NCI-H446 treated with DMSO at 0.1 percent for 48 hours (cell line): ENCODE data around the gene GULP1.
A peak's percentile ranks its signal among the peaks of the same experiment; 100 is the strongest.
"Not testable (repeated sequence)": the region's sequence is repeated elsewhere in the genome, so short reads cannot be mapped to it uniquely, and the experiment has no call there.

Source experiments
- DNase-seq: peaks from one replicate; lab custom pipeline; 2025; lab: John Stamatoyannopoulos, UW

Gene GULP1

GRCh38 chr2:188291617-188292347 is at the start of gene GULP1:
Gene GULP1, plus strand, starts transcription at chr2:188291874. Its CDS starts 185,829 bp downstream, at chr2:188477703.
- peak; percentile 45 for DNase-seq

GRCh38 chr2:188243381-188243780 is 48.3 kb upstream of the GULP1 start:
- DNase-seq: no peak

DNA sequence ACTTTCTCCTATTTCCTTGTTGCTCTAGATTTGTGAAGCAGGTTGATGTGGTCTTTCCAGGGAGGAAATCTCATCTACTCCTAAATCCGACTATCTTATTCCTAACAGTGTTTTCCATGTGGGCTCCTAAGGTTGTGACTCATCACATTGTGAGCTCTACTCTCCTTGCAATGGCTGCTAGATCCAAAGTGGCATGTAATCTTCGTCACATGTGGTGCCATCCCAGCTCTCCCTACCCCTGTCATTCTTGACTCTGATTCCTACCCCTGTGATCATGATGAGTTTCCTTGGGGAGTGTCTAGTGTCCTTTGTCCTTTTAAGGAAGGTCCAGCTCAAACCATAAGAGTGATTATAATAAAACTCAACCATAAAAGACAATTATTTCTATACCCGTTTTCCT is 47.3 kb upstream of the GULP1 start:
- no peak for DNase-seq

DNA sequence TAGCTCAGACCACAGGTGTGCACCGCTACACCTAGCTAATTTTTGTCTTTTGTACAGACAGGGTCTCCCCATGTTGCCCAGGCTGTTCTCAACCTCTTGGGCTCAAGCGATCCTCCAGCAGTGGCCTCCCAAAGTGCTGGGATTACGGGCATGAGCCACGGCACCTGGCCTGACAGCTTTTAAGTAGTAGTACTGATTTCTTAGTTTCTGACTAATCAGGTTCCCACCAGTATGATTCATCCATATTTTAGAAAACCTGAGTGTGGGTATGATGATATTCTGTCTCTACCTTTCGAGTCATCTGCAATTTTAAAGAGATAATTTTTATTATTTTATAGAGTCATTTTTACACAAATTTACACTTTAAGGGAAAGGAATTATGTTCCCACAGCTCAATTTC is 46.4 kb upstream of the GULP1 start:
- no peak for DNase-seq

GRCh38 chr2:188248513-188248912 is 43.2 kb upstream of the GULP1 start:
- no peak for DNase-seq

GRCh38 chr2:188251034-188251433 is 40.6 kb upstream of the GULP1 start:
- no peak for DNase-seq

GRCh38 chr2:188256420-188256819 is 35.3 kb upstream of the GULP1 start:
- no peak for DNase-seq

- DNase-seq: no peak
These were observed 26.4 kb upstream of the GULP1 start for GRCh38 chr2:188265315-188265714.

GRCh38 chr2:188267776-188268175 is 23.9 kb upstream of the GULP1 start:
- DNase-seq: no peak

DNA sequence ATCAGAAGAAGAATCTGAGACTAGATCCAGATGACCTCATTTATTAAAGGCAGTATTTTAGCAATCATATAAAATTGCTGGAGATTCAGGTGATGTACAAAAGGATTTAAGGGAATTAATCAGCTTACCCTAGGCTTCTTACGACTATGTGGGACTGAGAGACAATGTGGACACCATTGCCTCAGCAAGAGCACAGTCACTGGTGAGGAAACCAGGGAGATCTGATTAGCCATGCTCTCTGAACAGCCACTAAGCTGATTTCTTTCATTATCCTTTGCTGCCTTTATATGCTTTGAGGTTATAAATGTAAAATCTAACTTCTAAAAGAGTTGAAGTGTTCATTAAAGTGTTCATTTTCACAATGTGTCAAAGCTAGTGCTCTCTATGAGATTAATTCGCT is 22.7 kb upstream of the GULP1 start:
- DNase-seq: no peak

- DNase-seq: no peak
These were observed 19.6 kb upstream of the GULP1 start for GRCh38 chr2:188272121-188272520.

- DNase-seq: no peak
These were observed 17.4 kb upstream of the GULP1 start for GRCh38 chr2:188274274-188274673.

- no peak for DNase-seq
These were observed 15.4 kb upstream of the GULP1 start for GRCh38 chr2:188276255-188276654.

DNA sequence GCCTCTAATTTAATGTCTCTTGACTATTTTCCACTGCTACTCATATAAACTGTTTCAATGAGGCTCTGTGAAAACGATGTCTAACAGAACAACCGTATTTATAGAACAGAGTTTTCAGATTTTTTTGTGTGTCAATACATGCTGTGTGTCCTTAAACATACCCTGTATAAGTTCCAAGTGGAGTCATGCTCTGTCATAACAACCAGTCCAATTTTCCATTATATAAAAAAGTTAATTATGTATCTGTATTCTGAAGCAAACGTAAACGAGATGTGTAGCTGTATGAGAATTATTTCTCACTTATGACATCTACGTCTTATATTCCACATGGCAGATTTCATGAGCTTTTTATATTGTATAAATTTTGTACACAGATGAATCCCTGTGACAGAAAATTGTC is 13.9 kb upstream of the GULP1 start:
- no peak for DNase-seq

GRCh38 chr2:188278388-188279092 is 13.1 kb upstream of the GULP1 start:
- no peak for DNase-seq

GRCh38 chr2:188279093-188279445 is 12.6 kb upstream of the GULP1 start:
- no peak for DNase-seq

- DNase-seq: no peak
These were observed 10.9 kb upstream of the GULP1 start for GRCh38 chr2:188280811-188281222.

DNA sequence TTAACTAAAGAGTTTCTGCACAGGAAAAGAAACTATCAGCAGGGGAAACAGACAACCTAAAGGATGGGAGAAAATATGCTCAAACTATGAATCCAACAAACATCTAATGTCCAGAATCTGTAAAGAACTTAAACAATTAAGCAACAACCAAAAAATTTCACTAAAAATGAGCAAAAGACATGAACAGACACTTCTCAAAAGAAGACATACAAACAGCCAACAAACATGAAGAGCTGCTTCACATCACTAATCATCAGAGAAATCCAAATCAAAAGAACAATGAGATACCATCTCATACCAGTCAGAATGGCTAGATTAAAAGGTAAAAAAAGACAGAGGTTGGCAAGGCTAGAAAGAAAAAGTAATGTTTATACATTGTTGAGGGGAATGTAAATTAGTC is 8.8 kb upstream of the GULP1 start:
- DNase-seq: no peak

- DNase-seq: not testable (repeated sequence)
These were observed 7.4 kb upstream of the GULP1 start for GRCh38 chr2:188284251-188284650.

- no peak for DNase-seq
These were observed 6.6 kb upstream of the GULP1 start for GRCh38 chr2:188285049-188285448.

- no peak for DNase-seq
These were observed 5.9 kb upstream of the GULP1 start for GRCh38 chr2:188285774-188286173.

DNA sequence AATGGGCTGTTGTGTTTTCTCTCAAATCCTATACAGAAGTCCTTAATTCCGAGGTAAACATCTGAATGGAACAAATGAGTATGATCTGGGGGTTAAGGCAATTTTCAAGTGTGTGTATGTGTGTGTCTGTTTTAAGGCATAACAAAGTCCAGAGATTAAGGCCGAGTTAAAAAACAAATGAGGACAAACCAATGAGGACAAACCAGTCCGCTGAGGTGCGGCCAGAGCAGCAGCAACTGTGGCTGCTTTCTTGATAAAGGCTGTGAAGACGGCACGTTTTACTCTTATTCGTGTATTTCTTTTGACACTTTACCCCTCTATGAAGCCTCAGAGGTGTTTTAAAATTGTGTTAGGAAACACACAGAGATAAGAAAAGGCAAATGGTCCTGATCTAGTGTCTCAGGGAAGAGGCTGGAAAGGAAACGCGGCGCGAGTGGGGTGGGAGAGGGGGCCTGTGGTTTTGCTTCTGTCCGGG is 495 bp upstream of the GULP1 start:
- DNase-seq: no peak
